Activated naive CD8-positive, alpha-beta T cell (primary cell): Measurements from ENCODE around the gene MYO5C.

Experiments used
- H3K27ac Mint-ChIP-seq: one replicate; pipeline ENCODE4 v1.8.0; 2021; ENCODE audit warnings: mixed read lengths
- H3K27me3 Mint-ChIP-seq: one replicate; pipeline ENCODE4 v1.8.0; 2021; ENCODE audit warnings: mixed read lengths
- H3K36me3 Mint-ChIP-seq: one replicate; pipeline ENCODE4 v1.8.0; 2021; ENCODE audit warnings: mixed read lengths
- H3K4me1 Mint-ChIP-seq: one replicate; pipeline ENCODE4 v1.8.0; 2021; ENCODE audit warnings: low read depth, mixed read lengths
- H3K4me3 Mint-ChIP-seq: one replicate; pipeline ENCODE4 v1.8.0; 2021; ENCODE audit warnings: mild to moderate bottlenecking, mixed read lengths
- H3K9me3 Mint-ChIP-seq: one replicate; pipeline ENCODE4 v1.8.0; 2021; ENCODE audit warnings: low read depth, mixed read lengths

Gene MYO5C

DNA sequence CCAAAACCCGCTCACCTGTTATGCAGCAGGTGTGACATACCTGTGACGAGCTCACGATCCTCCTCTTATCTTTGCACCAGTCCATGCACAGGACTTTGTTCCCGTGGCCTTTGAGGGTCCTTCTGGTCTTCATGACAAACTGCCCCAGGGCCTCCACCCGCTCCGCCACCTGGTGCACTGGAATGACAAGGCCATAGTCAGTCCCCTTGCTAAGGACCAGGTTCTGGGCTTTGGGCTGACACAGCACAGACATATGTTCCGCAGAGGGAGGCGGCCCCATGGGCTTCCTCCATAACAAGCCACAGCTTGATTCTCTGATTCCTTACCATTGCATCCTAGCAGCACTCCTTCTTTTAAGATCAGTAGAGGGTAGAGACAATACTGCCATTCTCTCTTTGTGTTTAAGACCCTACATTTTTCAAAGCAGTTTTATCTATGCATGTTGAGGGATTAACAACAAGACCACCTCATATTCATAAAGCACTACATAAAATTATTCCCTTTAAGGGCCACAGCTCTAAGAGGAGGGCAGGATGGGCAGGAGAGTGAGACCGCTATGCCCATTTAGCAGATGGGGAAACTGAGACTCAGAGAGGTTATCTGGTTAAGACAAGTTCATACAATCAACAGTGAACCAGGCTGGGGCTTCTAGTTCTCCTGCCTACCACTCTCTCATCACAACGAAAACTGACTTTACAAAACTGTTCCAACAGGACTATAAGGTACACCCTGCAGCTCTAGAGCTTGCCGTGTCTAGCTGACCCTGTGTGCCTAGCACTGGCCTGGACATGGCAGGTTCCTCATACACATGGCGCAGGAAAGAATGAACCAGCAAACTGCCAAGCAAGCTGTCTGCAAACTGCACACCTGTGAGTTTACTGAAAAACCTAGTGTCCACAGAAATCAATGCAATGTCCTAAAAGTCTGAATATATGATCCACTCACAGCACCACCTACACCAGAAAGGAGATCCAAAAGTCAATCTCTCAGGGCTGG lies 141.4 kb downstream of the MYO5C start:
- Mint-ChIP-seq H3K9me3 (no peaks in the 10 kb centered on the region), H3K4me1 (peaks cover 2% of the 10 kb centered on the region), H3K27ac (no peak overlapping the region), H3K36me3 (peaks cover 2% of the 10 kb centered on the region), H3K27me3 (no peaks in the 10 kb centered on the region), H3K4me3 (no peak overlapping the region)

GRCh38 chr15:52151353-52151752 lies 144.3 kb downstream of the MYO5C start:
- no peak overlapping the region for H3K4me3 Mint-ChIP-seq
- H3K27me3 Mint-ChIP-seq, result no peaks in the 10 kb centered on the region
- H3K27ac Mint-ChIP-seq, result no peak overlapping the region
- H3K4me1 Mint-ChIP-seq, result peaks cover 2% of the 10 kb centered on the region
- H3K9me3 Mint-ChIP-seq, result no peaks in the 10 kb centered on the region
- H3K36me3 Mint-ChIP-seq, result peaks cover 8% of the 10 kb centered on the region

- H3K27ac Mint-ChIP-seq, result no peak overlapping the region
- no peak overlapping the region for H3K4me3 Mint-ChIP-seq
- H3K4me1 Mint-ChIP-seq, result peaks cover 2% of the 10 kb centered on the region
- H3K27me3 Mint-ChIP-seq, result no peaks in the 10 kb centered on the region
- H3K9me3 Mint-ChIP-seq, result no peaks in the 10 kb centered on the region
- peaks cover 9% of the 10 kb centered on the region for H3K36me3 Mint-ChIP-seq
These were observed 144.7 kb downstream of the MYO5C start for GRCh38 chr15:52150871-52151270.

- Mint-ChIP-seq H3K4me3 (no peak overlapping the region), H3K36me3 (peaks cover 9% of the 10 kb centered on the region), H3K4me1 (peaks cover 2% of the 10 kb centered on the region), H3K9me3 (no peaks in the 10 kb centered on the region), H3K27me3 (no peaks in the 10 kb centered on the region), H3K27ac (no peak overlapping the region)
These were observed 145.4 kb downstream of the MYO5C start for GRCh38 chr15:52150043-52150825.

DNA sequence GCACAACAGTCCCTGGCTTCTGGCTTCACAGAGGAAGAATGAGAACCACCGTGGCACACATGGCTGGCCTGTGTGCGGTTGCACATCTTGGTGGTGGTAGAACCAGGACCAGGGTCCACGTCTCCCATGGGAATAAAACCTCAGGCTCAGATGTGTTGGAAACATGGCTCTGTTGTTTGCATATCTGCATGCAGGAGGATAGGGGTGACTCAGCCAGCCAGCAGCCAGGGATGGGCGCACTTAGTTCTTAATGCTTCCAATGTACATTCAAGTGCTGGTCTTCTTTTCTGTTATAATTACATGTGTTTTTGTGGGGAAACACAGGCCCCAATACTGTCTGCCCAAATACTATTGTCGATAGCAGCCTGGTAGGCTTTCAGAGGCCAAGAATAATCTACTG lies 147.2 kb downstream of the MYO5C start:
- Mint-ChIP-seq H3K27ac (no peak overlapping the region), H3K27me3 (no peaks in the 10 kb centered on the region), H3K36me3 (peaks cover 13% of the 10 kb centered on the region), H3K4me1 (no peaks in the 10 kb centered on the region), H3K4me3 (no peak overlapping the region), H3K9me3 (no peaks in the 10 kb centered on the region)

- Mint-ChIP-seq H3K9me3 (no peaks in the 10 kb centered on the region), H3K36me3 (peaks cover 15% of the 10 kb centered on the region), H3K27ac (no peak overlapping the region), H3K4me1 (no peaks in the 10 kb centered on the region), H3K4me3 (no peak overlapping the region), H3K27me3 (no peaks in the 10 kb centered on the region)
These were observed 148.8 kb downstream of the MYO5C start for GRCh38 chr15:52146776-52147175.

GRCh38 chr15:52146261-52146660 lies 149.3 kb downstream of the MYO5C start:
- H3K9me3 Mint-ChIP-seq, result no peaks in the 10 kb centered on the region
- peaks cover 18% of the 10 kb centered on the region for H3K36me3 Mint-ChIP-seq
- H3K4me1 Mint-ChIP-seq, result no peaks in the 10 kb centered on the region
- H3K27me3 Mint-ChIP-seq, result no peaks in the 10 kb centered on the region
- no peak overlapping the region for H3K27ac Mint-ChIP-seq
- H3K4me3 Mint-ChIP-seq, result no peak overlapping the region

DNA sequence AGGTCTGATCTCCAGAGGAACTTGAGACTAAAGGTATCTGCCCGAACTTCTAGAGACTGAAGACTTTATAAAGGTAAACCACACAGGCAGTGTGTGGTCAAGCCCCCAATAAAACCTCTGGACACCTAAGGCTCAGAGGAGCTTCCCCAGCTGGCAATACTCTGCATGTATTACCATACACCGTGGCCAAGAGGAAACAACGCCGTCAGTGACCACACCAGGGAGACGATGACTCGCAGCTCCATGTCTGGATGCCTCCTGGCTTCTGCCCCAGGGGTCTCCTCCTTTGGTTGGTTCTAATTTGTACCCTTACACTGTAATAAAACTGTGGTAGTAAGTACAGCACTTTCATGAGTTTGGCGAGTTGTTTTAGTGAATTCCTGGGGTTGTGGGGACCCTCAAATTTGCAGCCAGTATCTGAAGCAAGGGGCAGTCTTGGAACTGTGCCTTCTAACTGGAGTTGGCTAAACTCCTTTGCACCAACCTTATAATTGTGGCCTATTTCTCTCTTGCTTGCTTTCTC lies 150.9 kb downstream of the MYO5C start:
- Mint-ChIP-seq H3K9me3 (no peaks in the 10 kb centered on the region), H3K4me1 (no peaks in the 10 kb centered on the region), H3K27me3 (no peaks in the 10 kb centered on the region), H3K36me3 (peaks cover 20% of the 10 kb centered on the region), H3K4me3 (no peak overlapping the region), H3K27ac (no peak overlapping the region)

DNA sequence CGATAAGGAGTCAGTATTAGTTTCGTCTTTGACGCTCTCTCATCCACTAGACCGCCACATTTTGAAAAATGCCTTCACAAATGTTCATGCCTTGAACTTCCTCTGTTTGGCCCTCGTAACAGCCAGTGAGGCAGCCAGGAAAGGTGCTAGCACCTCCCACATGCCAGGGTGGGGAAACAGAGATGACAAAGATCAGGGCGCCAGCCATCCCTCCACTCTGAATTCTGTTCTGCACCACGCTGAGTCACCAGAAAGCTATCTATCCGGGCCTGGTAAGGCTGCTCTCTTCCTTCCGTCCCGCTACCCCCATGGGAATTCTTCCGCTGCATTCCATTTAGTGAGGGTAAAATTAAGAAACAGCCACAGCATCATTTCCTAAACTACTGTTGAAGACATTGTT lies 151.7 kb downstream of the MYO5C start:
- Mint-ChIP-seq H3K4me1 (no peaks in the 10 kb centered on the region), H3K36me3 (peaks cover 18% of the 10 kb centered on the region), H3K27ac (no peak overlapping the region), H3K9me3 (no peaks in the 10 kb centered on the region), H3K4me3 (no peak overlapping the region), H3K27me3 (no peaks in the 10 kb centered on the region)
